ENCODE measurements around the gene KCND3.

Gene KCND3

DNA sequence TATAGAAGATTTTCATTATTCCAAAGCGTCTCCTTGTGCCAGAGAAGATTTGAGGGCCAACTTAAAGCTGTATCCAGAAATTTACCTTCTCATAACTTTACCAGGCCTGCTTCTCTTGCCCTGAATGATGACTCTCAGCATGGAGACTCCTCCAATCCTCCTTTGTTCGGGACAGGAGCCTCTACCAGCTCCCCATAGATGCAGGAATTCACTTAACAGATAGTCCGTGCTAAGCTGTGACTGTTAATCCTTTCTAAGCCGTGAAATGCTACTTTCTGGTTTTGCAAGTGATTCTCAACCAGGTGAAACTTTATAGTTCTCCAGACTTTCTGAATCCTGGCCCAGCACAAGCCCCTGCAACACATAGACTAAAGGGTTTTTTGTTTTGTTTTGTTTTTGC, 31.8 kb upstream of the KCND3 start:
- DNase-seq (ENCODE audit: low read depth): no peak

GRCh38 chr1:112017183-112017582, 27.7 kb upstream of the KCND3 start:
- no peak overlapping the region for H3K4me3 ChIP-seq (ENCODE audit: low read length)
- DNase-seq (ENCODE audit: low read depth): no peak
- TF ChIP-seq, protein P1, sequence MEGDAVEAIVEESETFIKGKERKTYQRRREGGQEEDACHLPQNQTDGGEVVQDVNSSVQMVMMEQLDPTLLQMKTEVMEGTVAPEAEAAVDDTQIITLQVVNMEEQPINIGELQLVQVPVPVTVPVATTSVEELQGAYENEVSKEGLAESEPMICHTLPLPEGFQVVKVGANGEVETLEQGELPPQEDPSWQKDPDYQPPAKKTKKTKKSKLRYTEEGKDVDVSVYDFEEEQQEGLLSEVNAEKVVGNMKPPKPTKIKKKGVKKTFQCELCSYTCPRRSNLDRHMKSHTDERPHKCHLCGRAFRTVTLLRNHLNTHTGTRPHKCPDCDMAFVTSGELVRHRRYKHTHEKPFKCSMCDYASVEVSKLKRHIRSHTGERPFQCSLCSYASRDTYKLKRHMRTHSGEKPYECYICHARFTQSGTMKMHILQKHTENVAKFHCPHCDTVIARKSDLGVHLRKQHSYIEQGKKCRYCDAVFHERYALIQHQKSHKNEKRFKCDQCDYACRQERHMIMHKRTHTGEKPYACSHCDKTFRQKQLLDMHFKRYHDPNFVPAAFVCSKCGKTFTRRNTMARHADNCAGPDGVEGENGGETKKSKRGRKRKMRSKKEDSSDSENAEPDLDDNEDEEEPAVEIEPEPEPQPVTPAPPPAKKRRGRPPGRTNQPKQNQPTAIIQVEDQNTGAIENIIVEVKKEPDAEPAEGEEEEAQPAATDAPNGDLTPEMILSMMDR (conservative IDR thresholded peaks at IDR 0.05; ENCODE audit: low read length): no peak

More for the DNA sequence above, 31.8 kb upstream of the KCND3 start:
- TF ChIP-seq, protein P1 (conservative IDR thresholded peaks at IDR 0.05; ENCODE audit: low read length): no peak
- no peak overlapping the region for H3K4me3 ChIP-seq (ENCODE audit: low read length)

DNA sequence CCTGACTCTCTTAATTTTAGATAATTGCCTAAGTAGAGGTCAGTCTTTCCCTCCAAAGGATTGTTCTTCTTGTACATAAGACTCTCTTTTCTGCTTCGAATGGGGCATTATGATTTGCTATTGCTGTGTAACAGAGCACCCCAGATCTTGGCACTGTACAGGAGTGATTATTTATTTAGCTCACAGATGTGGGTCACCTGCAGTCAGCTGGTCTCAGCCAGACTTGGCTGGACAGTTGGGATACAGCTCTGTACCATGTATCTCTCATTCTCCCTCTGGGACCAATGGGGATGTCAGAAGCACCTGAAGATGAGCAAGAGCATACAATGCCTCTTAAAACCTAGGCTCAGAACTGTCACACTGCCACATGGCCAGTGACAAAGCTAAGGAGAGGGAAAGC, 23.4 kb upstream of the KCND3 start:
- TF ChIP-seq, protein P1 (conservative IDR thresholded peaks at IDR 0.05; ENCODE audit: low read length): no peak
- no peak for DNase-seq (ENCODE audit: low read depth)
- H3K4me3 ChIP-seq (ENCODE audit: low read length): no peak overlapping the region

DNA sequence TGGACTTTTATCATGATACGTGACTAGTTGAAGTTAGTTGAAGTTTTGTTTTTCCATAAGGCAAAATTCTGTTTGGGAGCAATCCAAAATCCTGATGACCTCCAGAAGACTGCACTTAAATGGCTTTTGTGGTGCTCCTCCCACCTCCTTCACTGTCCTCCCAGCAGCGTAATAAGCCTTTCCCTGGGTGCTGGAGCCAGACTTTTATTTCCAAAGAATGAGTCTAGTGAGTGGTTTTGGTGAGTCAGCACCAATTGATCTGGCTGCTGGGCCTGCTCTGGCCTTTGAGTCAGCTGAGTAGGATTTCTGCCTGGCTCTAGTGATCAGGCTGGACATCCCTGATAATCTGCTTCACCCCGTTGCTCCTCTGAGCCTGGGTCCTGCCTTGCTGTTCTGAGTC, 21.7 kb upstream of the KCND3 start:
- no peak overlapping the region for H3K4me3 ChIP-seq (ENCODE audit: low read length)
- TF ChIP-seq, protein P1 (conservative IDR thresholded peaks at IDR 0.05; ENCODE audit: low read length): no peak
- DNase-seq (ENCODE audit: low read depth): peak; percentile 73

DNA sequence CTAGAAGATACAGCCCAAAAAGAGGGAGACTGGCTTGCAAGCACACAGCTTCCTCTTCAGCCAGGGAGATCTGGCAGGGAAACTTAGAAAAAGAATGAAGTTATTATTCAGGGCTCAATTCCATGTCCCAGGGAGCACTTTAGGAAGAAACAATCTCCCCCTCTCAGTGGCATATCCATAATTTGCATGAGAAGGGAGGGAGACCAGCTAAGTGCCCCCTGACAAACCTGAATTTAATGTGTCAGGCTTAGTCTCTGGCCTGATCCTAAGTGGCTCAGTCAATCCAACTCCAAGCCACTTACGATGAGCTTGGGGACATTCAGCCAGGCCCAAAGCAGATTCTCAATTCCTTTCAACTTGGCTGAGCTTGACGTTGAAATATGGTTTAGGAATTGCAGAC, 17.7 kb upstream of the KCND3 start:
- TF ChIP-seq, protein P1 (conservative IDR thresholded peaks at IDR 0.05; ENCODE audit: low read length): no peak
- no peak for DNase-seq (ENCODE audit: low read depth)
- no peak overlapping the region for H3K4me3 ChIP-seq (ENCODE audit: low read length)

- H3K4me3 ChIP-seq (ENCODE audit: low read length): no peak overlapping the region
- no peak for DNase-seq (ENCODE audit: low read depth)
- TF ChIP-seq, protein P1 (conservative IDR thresholded peaks at IDR 0.05; ENCODE audit: low read length): no peak
These were observed 17.1 kb upstream of the KCND3 start for GRCh38 chr1:112006416-112007025.

DNA sequence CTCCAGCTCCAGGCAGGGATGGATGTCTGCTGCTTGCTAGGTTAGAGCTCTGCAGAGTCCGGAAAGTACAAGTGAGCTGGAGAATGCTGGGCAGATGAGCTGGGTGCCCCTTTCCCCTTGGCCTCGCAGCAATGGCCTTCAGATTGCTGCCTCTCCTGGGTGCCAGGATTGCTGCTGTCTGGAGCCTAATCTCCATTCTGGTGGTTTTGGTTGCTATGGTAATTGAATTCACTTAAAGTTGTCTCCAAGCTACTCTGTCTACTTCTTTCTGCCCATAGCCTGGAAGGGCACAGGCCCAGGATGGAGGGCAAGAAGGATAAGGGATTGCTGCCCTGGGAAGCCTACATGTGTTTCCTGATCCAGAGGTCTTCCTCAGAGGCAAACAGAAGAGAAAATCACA, 14.6 kb upstream of the KCND3 start:
- no peak for DNase-seq (ENCODE audit: low read depth)
- TF ChIP-seq, protein P1 (conservative IDR thresholded peaks at IDR 0.05; ENCODE audit: low read length): no peak
- H3K4me3 ChIP-seq (ENCODE audit: low read length): no peak overlapping the region

Measured in AG10803 (cell line).